Activated naive CD8-positive, alpha-beta T cell treated with anti-CD3 and anti-CD28 coated beads, Interleukin-2, amount 10 ng/mL, durations not matched to agents 7 days and 5 days (primary cell): Measurements from ENCODE around the gene LSM14A. TPM values are rescaled to one million over a fixed set of nuclear protein-coding genes. Genes with fewer than 3 reads are reported as not detected.
"Not testable (repeated sequence)": the region's sequence is repeated elsewhere in the genome, so short reads cannot be mapped to it uniquely, and the experiment has no call there.

Experiments
- ATAC-seq: fragments of 150-1000 bp; cut with Tn5 transposase; one replicate; pipeline ENCODE4 v1.10.0; 2021; ENCODE audit warnings: low read depth, moderate library complexity
- POLR2A ChIA-PET: fragments of 350-600 bp; sonication (Branson Sonifier 250); formaldehyde crosslinking; loops from one replicate; lab custom pipeline; 2021; ENCODE audit warnings: antibody characterized with exemption; lab: Charles Lee
- DNase-seq: peaks from one replicate; pipeline ENCODE4 v3.0.0; 2021
- H3K27ac Mint-ChIP-seq: one replicate; pipeline ENCODE4 v1.8.0; 2022; ENCODE audit warnings: mild to moderate bottlenecking, mixed read lengths
- H3K27me3 Mint-ChIP-seq: one replicate; pipeline ENCODE4 v1.8.0; 2022; ENCODE audit warnings: mild to moderate bottlenecking, moderate library complexity, mixed read lengths
- H3K36me3 Mint-ChIP-seq: one replicate; pipeline ENCODE4 v1.8.0; 2021; ENCODE audit warnings: mild to moderate bottlenecking, mixed read lengths
- H3K4me1 Mint-ChIP-seq: one replicate; pipeline ENCODE4 v1.8.0; 2021; ENCODE audit warnings: mixed read lengths
- H3K4me3 Mint-ChIP-seq: one replicate; pipeline ENCODE4 v1.8.0; 2022; ENCODE audit warnings: mild to moderate bottlenecking, moderate library complexity, mixed read lengths
- H3K9me3 Mint-ChIP-seq: one replicate; pipeline ENCODE4 v1.8.0; 2021; ENCODE audit warnings: mixed read lengths
- total RNA-seq, 2 experiments: library from RNA; stranded (reverse); gene quantifications; one replicate each; pipeline ENCODE4 v1.2.3, GENCODE V29; 2021

Gene LSM14A
- total RNA-seq, 2 experiments from 2014 or later = 141 to 156 TPM

DNA sequence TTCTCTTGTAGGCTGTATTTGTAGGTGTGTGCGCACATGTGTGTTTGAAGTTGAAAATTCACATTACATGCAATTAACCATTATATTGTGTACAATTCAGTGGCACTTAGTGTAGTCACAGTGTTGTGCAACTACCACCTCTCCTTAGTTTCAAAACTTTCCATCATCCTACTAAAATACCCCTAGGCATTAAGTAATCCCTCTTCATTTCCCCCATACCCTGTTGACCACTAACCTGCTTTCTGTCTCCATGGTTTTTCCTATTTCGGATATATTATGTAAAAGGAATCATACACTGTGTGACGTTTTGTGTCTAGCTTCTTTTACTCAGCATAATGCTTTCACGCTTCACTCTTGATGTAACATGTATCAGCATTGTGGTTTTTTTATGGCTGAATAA lies 16.1 kb downstream of the LSM14A start:
- H3K4me1 Mint-ChIP-seq = peaks cover 31% of the 10 kb centered on the region
- H3K4me3 Mint-ChIP-seq = no peak overlapping the region
- DNase-seq = no peak
- no peaks in the 10 kb centered on the region for H3K27me3 Mint-ChIP-seq
- peaks cover 16% of the 10 kb centered on the region for H3K36me3 Mint-ChIP-seq
- POLR2A ChIA-PET = interaction anchor here (0.8 kb wide), 1 partner anchor 15 kb away, joined by 3 read pairs; no protein-coding TSS in a partner anchor
- no peaks in the 10 kb centered on the region for H3K9me3 Mint-ChIP-seq
- no peak for ATAC-seq
- no peak overlapping the region for H3K27ac Mint-ChIP-seq

DNA sequence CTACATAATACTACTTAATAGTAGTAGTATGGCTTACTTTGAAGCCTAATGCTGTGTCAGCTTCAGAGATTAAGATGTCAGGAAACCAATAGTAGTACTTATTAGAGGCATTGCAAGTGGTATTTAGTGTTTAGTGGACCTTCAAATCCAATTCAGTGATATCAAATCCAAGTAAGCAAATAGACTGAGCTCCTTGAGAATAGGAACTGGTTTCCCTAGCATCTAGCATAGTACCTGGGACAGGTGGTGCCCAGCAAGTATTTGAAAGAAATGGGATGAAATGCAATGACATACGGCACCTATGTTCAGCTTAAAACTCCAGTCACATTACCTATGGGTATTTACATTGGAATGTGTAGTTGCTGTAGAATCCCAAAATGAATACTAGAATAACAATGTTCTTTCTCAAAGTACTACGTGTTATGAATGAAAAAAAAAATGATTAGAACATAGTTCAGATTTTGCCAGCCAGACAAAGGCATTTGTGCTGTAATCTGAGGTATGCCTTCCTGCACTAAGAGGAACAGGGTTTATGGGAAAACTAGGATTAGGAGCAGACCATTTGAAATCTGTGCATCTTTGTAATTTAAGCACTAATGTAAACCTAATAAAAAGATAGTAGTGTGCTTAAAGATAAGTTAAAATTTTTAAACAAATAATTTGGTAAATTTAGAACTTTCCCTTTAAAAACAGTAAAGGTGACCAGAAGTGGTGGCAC lies 17.1 kb downstream of the LSM14A start:
- H3K4me1 Mint-ChIP-seq = peaks cover 33% of the 10 kb centered on the region
- POLR2A ChIA-PET = interaction anchor here (0.8 kb wide), 1 partner anchor 16 kb away, joined by 3 read pairs; no protein-coding TSS in a partner anchor

GRCh38 chr19:34189917-34190425 lies 17.7 kb downstream of the LSM14A start:
- no peaks in the 10 kb centered on the region for H3K27me3 Mint-ChIP-seq
- POLR2A ChIA-PET = no interaction called here
- H3K27ac Mint-ChIP-seq = no peak overlapping the region

More for the DNA sequence above, 17.1 kb downstream of the LSM14A start:
- no peak for DNase-seq
- Mint-ChIP-seq H3K4me3 (no peak overlapping the region), H3K36me3 (peaks cover 18% of the 10 kb centered on the region), H3K27ac (no peak overlapping the region), H3K27me3 (no peaks in the 10 kb centered on the region), H3K9me3 (no peaks in the 10 kb centered on the region)
- ATAC-seq = no peak

DNA sequence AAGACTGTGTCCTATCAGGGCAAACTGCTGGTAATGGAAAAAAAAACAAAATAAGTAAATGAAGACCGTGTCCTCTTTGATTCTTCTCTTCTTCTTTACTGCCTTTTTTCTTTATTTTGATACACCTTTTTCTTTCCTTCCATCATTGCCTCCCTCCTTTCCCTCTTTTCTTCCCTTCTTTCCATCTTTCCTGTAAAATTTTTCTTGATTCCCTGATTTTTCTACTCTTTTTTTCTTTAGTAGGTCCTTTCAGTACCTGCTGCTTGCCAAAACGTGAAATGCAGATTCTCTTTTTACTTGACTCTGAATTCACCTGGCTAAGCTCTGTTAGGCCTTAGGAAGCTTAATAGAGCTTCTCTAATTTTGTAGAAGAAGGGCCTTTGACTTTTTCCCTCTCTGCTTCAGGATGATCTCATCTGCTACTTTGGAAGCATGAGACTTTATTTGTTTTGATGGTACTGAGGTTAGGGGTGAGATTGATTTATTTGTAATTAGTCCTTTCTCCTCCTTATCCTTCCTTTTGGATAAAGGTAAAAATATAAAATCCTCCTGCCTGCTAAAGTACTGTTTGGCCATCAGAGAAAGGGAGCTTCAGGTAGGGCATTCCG lies 19.2 kb downstream of the LSM14A start:
- Mint-ChIP-seq H3K4me3 (no peak overlapping the region), H3K4me1 (peaks cover 19% of the 10 kb centered on the region), H3K36me3 (peaks cover 18% of the 10 kb centered on the region), H3K27ac (no peak overlapping the region), H3K9me3 (no peaks in the 10 kb centered on the region), H3K27me3 (no peaks in the 10 kb centered on the region)
- POLR2A ChIA-PET = interaction anchor here (0.7 kb wide), 1 partner anchor 161 kb away, joined by 3 read pairs; no protein-coding TSS in a partner anchor
- ATAC-seq (no peak), DNase-seq (no peak)

More at GRCh38 chr19:34189917-34190425, 17.7 kb downstream of the LSM14A start:
- H3K36me3 Mint-ChIP-seq = peaks cover 18% of the 10 kb centered on the region
- H3K4me3 Mint-ChIP-seq = no peak overlapping the region
- ATAC-seq = no peak
- DNase-seq = no peak
- H3K9me3 Mint-ChIP-seq = no peaks in the 10 kb centered on the region
- H3K4me1 Mint-ChIP-seq = peaks cover 31% of the 10 kb centered on the region

DNA sequence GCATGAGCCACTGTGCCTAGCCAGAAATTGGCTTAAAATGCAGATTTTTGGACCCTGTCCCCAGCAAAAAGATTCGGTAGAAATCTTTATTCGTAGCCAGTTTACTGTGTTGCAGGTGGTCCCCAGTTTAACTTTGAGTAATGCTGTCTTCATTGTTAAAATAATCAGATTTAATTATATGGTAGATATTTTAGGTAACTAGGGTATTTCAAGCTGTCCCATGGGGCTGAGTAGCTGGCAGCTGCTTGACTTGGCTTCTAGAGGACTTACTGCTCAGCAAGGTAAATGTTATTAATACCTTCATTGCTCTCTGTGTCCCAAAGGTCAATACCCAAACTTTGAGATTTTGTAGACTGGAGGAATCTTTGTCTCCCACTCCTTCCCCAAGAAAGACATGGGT lies 21.1 kb downstream of the LSM14A start:
- H3K4me3 Mint-ChIP-seq = no peak overlapping the region
- POLR2A ChIA-PET = interaction anchor here (0.8 kb wide), 1 partner anchor 235 kb away, joined by 3 read pairs; the partner anchor contains the start of gene UBA2

GRCh38 chr19:34193876-34194275 lies 21.6 kb downstream of the LSM14A start:
- Mint-ChIP-seq H3K4me3 (no peak overlapping the region), H3K27me3 (no peaks in the 10 kb centered on the region), H3K4me1 (peaks cover 10% of the 10 kb centered on the region), H3K9me3 (no peaks in the 10 kb centered on the region), H3K27ac (no peak overlapping the region), H3K36me3 (peaks cover 16% of the 10 kb centered on the region)
- POLR2A ChIA-PET = interaction anchor here (0.8 kb wide), 1 partner anchor 234 kb away, joined by 3 read pairs; the partner anchor contains the start of gene UBA2
- DNase-seq (no peak), ATAC-seq (no peak)

More for the DNA sequence above, 21.1 kb downstream of the LSM14A start:
- Mint-ChIP-seq H3K9me3 (no peaks in the 10 kb centered on the region), H3K27ac (no peak overlapping the region), H3K36me3 (peaks cover 17% of the 10 kb centered on the region), H3K4me1 (peaks cover 12% of the 10 kb centered on the region), H3K27me3 (no peaks in the 10 kb centered on the region)
- DNase-seq (no peak), ATAC-seq (no peak)

- DNase-seq = no peak
- Mint-ChIP-seq H3K27me3 (no peaks in the 10 kb centered on the region), H3K36me3 (peaks cover 31% of the 10 kb centered on the region), H3K9me3 (no peaks in the 10 kb centered on the region), H3K4me1 (peaks cover 1% of the 10 kb centered on the region), H3K27ac (no peak overlapping the region), H3K4me3 (no peak overlapping the region)
- POLR2A ChIA-PET = no interaction called here
- no peak for ATAC-seq
Measured at GRCh38 chr19:34201133-34201532, 28.8 kb downstream of the LSM14A start.

- not testable (repeated sequence) for H3K4me1 Mint-ChIP-seq, ATAC-seq, DNase-seq, H3K27me3 Mint-ChIP-seq, H3K9me3 Mint-ChIP-seq, H3K4me3 Mint-ChIP-seq
- Mint-ChIP-seq H3K36me3 (peaks cover 23% of the 10 kb centered on the region), H3K27ac (peak overlapping the region; percentile 30)
- POLR2A ChIA-PET = interaction anchor here (0.6 kb wide), 1 partner anchor 198 kb away, joined by 5 read pairs; no protein-coding TSS in a partner anchor
Measured at GRCh38 chr19:34205324-34205723, 33.0 kb downstream of the LSM14A start.

DNA sequence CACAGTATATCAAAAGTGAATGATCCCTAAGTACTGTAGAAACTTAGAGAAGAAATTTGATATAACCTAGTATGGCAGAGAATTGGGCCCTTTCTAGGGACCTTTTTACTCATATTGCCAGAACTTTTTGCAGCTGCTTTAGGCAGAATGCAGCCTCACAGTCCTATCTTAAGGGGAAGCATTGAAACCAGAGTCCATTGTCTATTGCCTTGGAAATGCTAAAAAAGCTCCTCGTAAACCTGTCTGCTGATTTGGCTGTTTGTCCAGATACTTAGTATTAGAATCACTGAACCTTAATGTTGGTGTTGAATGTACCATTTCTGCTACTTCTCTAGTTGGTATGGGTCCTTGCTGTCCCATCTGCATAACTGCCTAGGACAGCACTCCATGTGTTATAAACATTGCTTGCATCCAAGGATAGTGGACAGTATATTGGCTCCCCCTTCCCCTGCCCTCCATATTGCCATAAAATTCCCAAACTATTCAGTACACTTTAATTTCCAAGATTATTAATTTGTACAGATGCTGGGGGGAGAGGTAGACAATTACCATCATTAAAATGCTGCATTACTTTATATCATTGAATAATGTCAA lies 36.1 kb downstream of the LSM14A start:
- no peak overlapping the region for H3K4me3 Mint-ChIP-seq
- ATAC-seq (no peak), DNase-seq (no peak)
- POLR2A ChIA-PET = interaction anchor here (0.5 kb wide), 1 partner anchor 157 kb away, joined by 6 read pairs; the partner anchor contains the start of gene GPI
- no peak overlapping the region for H3K27ac Mint-ChIP-seq
- H3K27me3 Mint-ChIP-seq = no peaks in the 10 kb centered on the region
- H3K4me1 Mint-ChIP-seq = no peaks in the 10 kb centered on the region
- peaks cover 15% of the 10 kb centered on the region for H3K36me3 Mint-ChIP-seq
- H3K9me3 Mint-ChIP-seq = no peaks in the 10 kb centered on the region

GRCh38 chr19:34209726-34210125 lies 37.4 kb downstream of the LSM14A start:
- Mint-ChIP-seq H3K27me3 (no peaks in the 10 kb centered on the region), H3K36me3 (peaks cover 16% of the 10 kb centered on the region), H3K4me3 (no peak overlapping the region), H3K27ac (no peak overlapping the region), H3K9me3 (no peaks in the 10 kb centered on the region), H3K4me1 (no peaks in the 10 kb centered on the region)
- DNase-seq (no peak), ATAC-seq (no peak)
- POLR2A ChIA-PET = no interaction called here

DNA sequence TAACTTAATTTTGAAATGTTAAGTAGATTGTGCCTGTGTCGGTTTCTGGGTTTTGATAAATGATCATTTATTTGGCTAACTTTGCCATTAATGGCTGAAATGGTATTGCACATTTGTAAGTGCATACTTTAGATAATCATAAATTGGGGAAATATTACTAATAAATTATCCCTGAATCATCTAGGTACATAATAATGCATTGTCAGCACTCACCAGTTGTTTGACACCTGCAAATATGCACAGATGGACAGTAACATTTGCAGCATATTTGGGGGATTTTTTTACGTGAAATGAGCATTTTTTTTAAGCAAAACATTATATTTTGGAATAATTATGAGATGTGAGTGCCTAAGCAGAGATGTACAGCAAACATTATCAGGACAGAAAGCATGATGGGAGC lies 41.0 kb downstream of the LSM14A start:
- peaks cover 15% of the 10 kb centered on the region for H3K36me3 Mint-ChIP-seq
- H3K4me3 Mint-ChIP-seq = no peak overlapping the region
- POLR2A ChIA-PET = no interaction called here
- ATAC-seq (no peak), DNase-seq (no peak)
- no peak overlapping the region for H3K27ac Mint-ChIP-seq
- no peaks in the 10 kb centered on the region for H3K9me3 Mint-ChIP-seq
- H3K27me3 Mint-ChIP-seq = no peaks in the 10 kb centered on the region
- H3K4me1 Mint-ChIP-seq = peaks cover 10% of the 10 kb centered on the region

DNA sequence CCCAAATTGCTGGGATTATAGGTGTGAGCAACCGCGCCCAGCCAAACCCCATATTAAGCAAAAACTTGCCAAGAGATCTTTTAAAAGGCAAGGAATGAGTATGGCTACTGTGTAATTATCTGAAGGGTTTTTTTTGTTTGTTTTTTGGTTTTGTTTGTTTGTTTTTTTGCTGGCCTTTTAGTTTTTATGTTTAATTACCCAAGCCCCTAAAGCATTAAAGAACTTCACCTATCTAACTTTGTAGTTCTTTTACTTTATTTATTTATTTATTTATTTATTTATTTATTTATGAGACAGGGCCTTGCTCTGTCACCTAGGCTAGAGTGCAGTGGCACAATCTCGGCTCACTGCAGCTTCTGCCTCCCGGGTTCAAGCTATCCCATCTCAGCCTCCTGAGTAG lies 41.7 kb downstream of the LSM14A start:
- ATAC-seq (no peak), DNase-seq (no peak)
- no peak overlapping the region for H3K27ac Mint-ChIP-seq
- peaks cover 14% of the 10 kb centered on the region for H3K4me1 Mint-ChIP-seq
- POLR2A ChIA-PET = no interaction called here
- H3K4me3 Mint-ChIP-seq = no peak overlapping the region
- H3K36me3 Mint-ChIP-seq = peaks cover 18% of the 10 kb centered on the region
- H3K27me3 Mint-ChIP-seq = no peaks in the 10 kb centered on the region
- H3K9me3 Mint-ChIP-seq = no peaks in the 10 kb centered on the region

- Mint-ChIP-seq H3K27ac (peak overlapping the region; percentile 10), H3K9me3 (no peaks in the 10 kb centered on the region), H3K4me1 (peaks cover 17% of the 10 kb centered on the region), H3K36me3 (peaks cover 20% of the 10 kb centered on the region), H3K4me3 (no peak overlapping the region), H3K27me3 (no peaks in the 10 kb centered on the region)
- ATAC-seq = no peak
- DNase-seq = no peak
- POLR2A ChIA-PET = no interaction called here
Measured at GRCh38 chr19:34215006-34215665, 42.8 kb downstream of the LSM14A start.
